HCT116 (cell line): ENCODE results near the gene GPR6.

ENCODE experiments used
- EZH2 ChIP-seq: fragments of 200-600 bp; sonication (generic); IDR thresholded peaks from 2 replicates; pipeline ENCODE4 v1.6.1; 2017; ENCODE audit warnings: antibody characterized with exemption, mixed run types
- EZH2phosphoT487 ChIP-seq: fragments of 200-600 bp; IDR thresholded peaks from 2 replicates; pipeline ENCODE4 v1.6.1; 2018; ENCODE audit warnings: antibody characterized with exemption, borderline replicate concordance
- POLR2A ChIP-seq: IDR thresholded peaks from 2 replicates; pipeline ENCODE4 v1.7.0; 2011; ENCODE audit warnings: borderline replicate concordance; ENCODE audit not compliant: insufficient read depth, insufficient read length; ENCODE audit errors: extremely low read depth
- REST ChIP-seq: IDR thresholded peaks from 2 replicates; pipeline ENCODE4 v1.6.1; 2012; ENCODE audit warnings: low read depth
- SP1 ChIP-seq: IDR thresholded peaks from 2 replicates; pipeline ENCODE4 v1.6.1; 2012; ENCODE audit warnings: low read depth
- YY1 ChIP-seq: IDR thresholded peaks from 2 replicates; pipeline ENCODE4 v1.6.1; 2011; ENCODE audit warnings: low read length, low read depth, moderate library complexity, mild to moderate bottlenecking; ENCODE audit not compliant: insufficient replicate concordance; ENCODE audit errors: extremely low read depth
- ZNF274 ChIP-seq: fragments of 200-500 bp; sonication (Bioruptor generic); IDR thresholded peaks from 2 replicates; pipeline ENCODE4 v1.6.1; 2014; ENCODE audit warnings: mild to moderate bottlenecking, low read depth, low read length, inconsistent platforms
- TF ChIP-seq, protein P1 (sequence below), 3 experiments: fragments of 200-600 bp in 1 of 3; sonication (generic) in 1 of 3; IDR thresholded peaks in 2 of 3; conservative IDR thresholded peaks in 1 of 3; 2 replicates each; pipeline ENCODE4 v1.5.1; 2012 to 2017; ENCODE audit warnings: low read depth in 2 of 3, low read length in 2 of 3, antibody characterized with exemption in 1 of 3, borderline replicate concordance in 1 of 3, control low read depth in 1 of 3, mild to moderate bottlenecking in 1 of 3, mixed read lengths in 1 of 3, mixed run types in 1 of 3, moderate library complexity in 1 of 3; ENCODE audit not compliant: insufficient read depth in 1 of 3
- TF ChIP-seq, protein P2 (sequence below): IDR thresholded peaks from 2 replicates; pipeline ENCODE4 v1.6.1; 2012

DNA sequence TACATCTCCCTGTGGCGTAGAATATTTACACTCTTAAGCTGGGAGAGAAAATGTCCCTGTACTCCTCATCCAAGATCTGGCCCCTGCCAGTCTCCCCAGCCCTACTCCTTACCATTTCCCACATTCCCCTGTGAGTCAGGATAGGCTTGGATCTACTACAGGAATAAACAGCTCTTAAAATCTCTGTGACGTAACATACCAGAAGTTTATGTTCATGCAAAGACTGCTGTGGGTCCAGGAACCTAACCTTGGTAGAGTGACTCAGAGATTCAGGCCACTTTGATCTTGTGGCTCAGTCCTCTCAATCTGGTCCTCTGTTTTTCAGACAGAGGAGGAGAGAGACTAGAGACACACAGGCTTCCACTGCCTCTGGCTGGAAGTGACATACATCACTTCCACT, 38.5 kb upstream of the GPR6 start:
- no peak for TF ChIP-seq EZH2
- no peak for TF ChIP-seq POLR2A
- TF ChIP-seq REST, result no peak
- TF ChIP-seq, protein P1, sequence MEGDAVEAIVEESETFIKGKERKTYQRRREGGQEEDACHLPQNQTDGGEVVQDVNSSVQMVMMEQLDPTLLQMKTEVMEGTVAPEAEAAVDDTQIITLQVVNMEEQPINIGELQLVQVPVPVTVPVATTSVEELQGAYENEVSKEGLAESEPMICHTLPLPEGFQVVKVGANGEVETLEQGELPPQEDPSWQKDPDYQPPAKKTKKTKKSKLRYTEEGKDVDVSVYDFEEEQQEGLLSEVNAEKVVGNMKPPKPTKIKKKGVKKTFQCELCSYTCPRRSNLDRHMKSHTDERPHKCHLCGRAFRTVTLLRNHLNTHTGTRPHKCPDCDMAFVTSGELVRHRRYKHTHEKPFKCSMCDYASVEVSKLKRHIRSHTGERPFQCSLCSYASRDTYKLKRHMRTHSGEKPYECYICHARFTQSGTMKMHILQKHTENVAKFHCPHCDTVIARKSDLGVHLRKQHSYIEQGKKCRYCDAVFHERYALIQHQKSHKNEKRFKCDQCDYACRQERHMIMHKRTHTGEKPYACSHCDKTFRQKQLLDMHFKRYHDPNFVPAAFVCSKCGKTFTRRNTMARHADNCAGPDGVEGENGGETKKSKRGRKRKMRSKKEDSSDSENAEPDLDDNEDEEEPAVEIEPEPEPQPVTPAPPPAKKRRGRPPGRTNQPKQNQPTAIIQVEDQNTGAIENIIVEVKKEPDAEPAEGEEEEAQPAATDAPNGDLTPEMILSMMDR (IDR thresholded peaks at IDR 0.05 in 2 of 3, conservative IDR thresholded peaks at IDR 0.05 in 1 of 3; ENCODE audit: borderline replicate concordance in 1 of 3, insufficient read depth in 1 of 3, low read depth in 2 of 3, low read length in 2 of 3), result no peak
- no peak for TF ChIP-seq YY1
- TF ChIP-seq, protein P2, sequence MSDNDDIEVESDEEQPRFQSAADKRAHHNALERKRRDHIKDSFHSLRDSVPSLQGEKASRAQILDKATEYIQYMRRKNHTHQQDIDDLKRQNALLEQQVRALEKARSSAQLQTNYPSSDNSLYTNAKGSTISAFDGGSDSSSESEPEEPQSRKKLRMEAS, result no peak
- TF ChIP-seq EZH2phosphoT487, result no peak
- no peak for TF ChIP-seq SP1
- TF ChIP-seq ZNF274, result no peak
